Neural cell (in vitro differentiated cells): Measurements from ENCODE around the gene ARHGAP10. TPM values are rescaled to one million over a fixed set of nuclear protein-coding genes. Genes with fewer than 3 reads are reported as not detected.

Experiments
- H2AFZ ChIP-seq: fragments of 200-600, 300-800 bp; sonication (generic), shearing (Covaris generic); 2 replicates; pipeline ENCODE4 v1.6.0; 2014; ENCODE audit warnings: low read depth, mild to moderate bottlenecking, antibody characterized with exemption, low read length, moderate library complexity
- H3F3A ChIP-seq: fragments of 200-600 bp; shearing (Covaris generic); 2 replicates; pipeline ENCODE4 v1.6.1; 2016; ENCODE audit warnings: mild to moderate bottlenecking, moderate library complexity, mixed read lengths, antibody characterized with exemption, low read length; ENCODE audit not compliant: insufficient read depth, poor library complexity, severe bottlenecking
- H3K27ac ChIP-seq: fragments of 200-600, 300-800 bp; sonication (generic), shearing (Covaris generic); 2 replicates; pipeline ENCODE4 v1.5.1; 2014; ENCODE audit warnings: mild to moderate bottlenecking, low read length, moderate library complexity
- H3K27me3 ChIP-seq: fragments of 300-800, 200-600 bp; sonication (generic), shearing (Covaris generic); 2 replicates; pipeline ENCODE4 v1.6.0; 2014; ENCODE audit warnings: mild to moderate bottlenecking, low read depth, low read length, moderate library complexity; ENCODE audit not compliant: insufficient read depth
- H3K36me3 ChIP-seq: fragments of 300-800, 200-600 bp; sonication (generic), shearing (Covaris generic); 2 replicates; pipeline ENCODE4 v1.5.1; 2014; ENCODE audit warnings: mild to moderate bottlenecking, antibody characterized with exemption, low read length, moderate library complexity; ENCODE audit not compliant: insufficient read depth
- H3K4me2 ChIP-seq: fragments of 300-800, 200-600 bp; sonication (generic), shearing (Covaris generic); 2 replicates; pipeline ENCODE4 v1.6.0; 2014; ENCODE audit warnings: mild to moderate bottlenecking, low read length
- H3K4me3 ChIP-seq: fragments of 300-800, 200-600 bp; sonication (generic), shearing (Covaris generic); 2 replicates; pipeline ENCODE4 v1.5.1; 2014; ENCODE audit warnings: mild to moderate bottlenecking, low read length, moderate library complexity
- H3K79me2 ChIP-seq: fragments of 200-600 bp; shearing (Covaris generic); replicated peaks from 2 replicates; pipeline ENCODE4 v1.6.0; 2014; ENCODE audit warnings: mild to moderate bottlenecking, low read length, moderate library complexity; ENCODE audit not compliant: insufficient read depth
- H3K9ac ChIP-seq: fragments of 300-800, 200-600 bp; sonication (generic), shearing (Covaris generic); 2 replicates; pipeline ENCODE4 v1.6.1; 2016; ENCODE audit warnings: mild to moderate bottlenecking, low read length, mixed read lengths
- H3K9me2 ChIP-seq: fragments of 200-600 bp; shearing (Covaris generic); 2 replicates; pipeline ENCODE4 v1.6.1; 2016; ENCODE audit warnings: mild to moderate bottlenecking, low read length, mixed read lengths; ENCODE audit not compliant: insufficient read depth
- H3K9me3 ChIP-seq: fragments of 200-600, 300-800 bp; sonication (generic), shearing (Covaris generic); 2 replicates; pipeline ENCODE4 v1.6.1; 2016; ENCODE audit warnings: mild to moderate bottlenecking, mixed run types, low read length, moderate library complexity, mixed read lengths
- H4K20me1 ChIP-seq: fragments of 200-600 bp; shearing (Covaris generic); 2 replicates; pipeline ENCODE4 v1.6.1; 2016; ENCODE audit warnings: mild to moderate bottlenecking, mixed run types; ENCODE audit not compliant: insufficient read depth
- EP300 ChIP-seq: fragments of 450-650 bp; conservative IDR thresholded peaks from 2 replicates; pipeline ENCODE4 v1.6.1; 2014; ENCODE audit warnings: antibody characterized with exemption, mild to moderate bottlenecking, moderate library complexity; ENCODE audit not compliant: poor library complexity, severe bottlenecking
- EZH2 ChIP-seq: fragments of 200-600, 300-800 bp; shearing (Covaris generic), sonication (generic); IDR thresholded peaks from 2 replicates; pipeline ENCODE4 v1.6.1; 2014; ENCODE audit warnings: antibody characterized with exemption, low read length, borderline replicate concordance, mild to moderate bottlenecking; ENCODE audit not compliant: insufficient read depth, poor library complexity, severe bottlenecking
- MXI1 ChIP-seq: fragments of 450-650 bp; conservative IDR thresholded peaks from 2 replicates; pipeline ENCODE4 v1.6.1; 2014; ENCODE audit warnings: antibody characterized with exemption, mild to moderate bottlenecking; ENCODE audit not compliant: poor library complexity, severe bottlenecking
- POLR2AphosphoS5 ChIP-seq: IDR thresholded peaks from 2 replicates; pipeline ENCODE4 v1.6.1; 2012
- RAD21 ChIP-seq: fragments of 450-650 bp; conservative IDR thresholded peaks from 2 replicates; pipeline ENCODE4 v1.6.1; 2014; ENCODE audit warnings: antibody characterized with exemption, mild to moderate bottlenecking, moderate library complexity
- SMC3 ChIP-seq: fragments of 450-650 bp; conservative IDR thresholded peaks from 2 replicates; pipeline ENCODE4 v1.6.1; 2014; ENCODE audit warnings: antibody characterized with exemption, mild to moderate bottlenecking, moderate library complexity; ENCODE audit not compliant: poor library complexity
- TAF1 ChIP-seq: IDR thresholded peaks from 2 replicates; pipeline ENCODE4 v1.6.1; 2012; ENCODE audit warnings: low read depth
- polyA plus RNA-seq: library from polyadenylated mRNA; depleted of rRNA; stranded (reverse); fragments of >200 nt; gene quantifications from 2 replicates; pipeline ENCODE4 v1.2.3, GENCODE V29; 2014
- TF ChIP-seq, protein P1 (sequence below): fragments of 450-650 bp; IDR thresholded peaks from 2 replicates; pipeline ENCODE4 v1.5.1; 2014; ENCODE audit warnings: antibody characterized with exemption, mild to moderate bottlenecking, moderate library complexity; ENCODE audit not compliant: poor library complexity, severe bottlenecking
- TF ChIP-seq, protein P2 (sequence below): IDR thresholded peaks from 2 replicates; pipeline ENCODE4 v1.6.1; 2012; ENCODE audit warnings: borderline replicate concordance

Gene ARHGAP10
- polyA plus RNA-seq, 1 donor from 2014 or later, result 1.2 TPM

DNA sequence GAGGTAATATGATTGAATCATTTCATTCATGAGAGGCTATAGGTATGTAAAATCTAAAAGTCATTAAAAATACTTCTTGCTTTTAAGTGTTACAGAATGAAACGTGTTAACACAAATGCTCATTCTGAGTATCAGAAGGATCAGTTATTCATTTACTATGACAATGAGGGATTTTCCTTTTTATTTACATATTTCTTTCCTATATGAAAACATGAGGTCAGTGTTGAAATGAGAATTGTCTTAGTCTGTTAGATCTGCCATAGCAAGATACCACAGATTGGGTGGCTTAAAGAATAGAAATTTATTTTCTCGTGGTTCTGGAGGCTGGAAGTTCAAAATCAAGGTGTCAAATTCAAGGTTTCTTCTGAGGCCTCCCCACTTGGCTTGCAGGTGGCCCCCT, 181.2 kb downstream of the ARHGAP10 start:
- TF ChIP-seq EP300 (no peak), MXI1 (no peak), EZH2 (no peak), POLR2AphosphoS5 (no peak), RAD21 (no peak)
- TF ChIP-seq, protein P1, sequence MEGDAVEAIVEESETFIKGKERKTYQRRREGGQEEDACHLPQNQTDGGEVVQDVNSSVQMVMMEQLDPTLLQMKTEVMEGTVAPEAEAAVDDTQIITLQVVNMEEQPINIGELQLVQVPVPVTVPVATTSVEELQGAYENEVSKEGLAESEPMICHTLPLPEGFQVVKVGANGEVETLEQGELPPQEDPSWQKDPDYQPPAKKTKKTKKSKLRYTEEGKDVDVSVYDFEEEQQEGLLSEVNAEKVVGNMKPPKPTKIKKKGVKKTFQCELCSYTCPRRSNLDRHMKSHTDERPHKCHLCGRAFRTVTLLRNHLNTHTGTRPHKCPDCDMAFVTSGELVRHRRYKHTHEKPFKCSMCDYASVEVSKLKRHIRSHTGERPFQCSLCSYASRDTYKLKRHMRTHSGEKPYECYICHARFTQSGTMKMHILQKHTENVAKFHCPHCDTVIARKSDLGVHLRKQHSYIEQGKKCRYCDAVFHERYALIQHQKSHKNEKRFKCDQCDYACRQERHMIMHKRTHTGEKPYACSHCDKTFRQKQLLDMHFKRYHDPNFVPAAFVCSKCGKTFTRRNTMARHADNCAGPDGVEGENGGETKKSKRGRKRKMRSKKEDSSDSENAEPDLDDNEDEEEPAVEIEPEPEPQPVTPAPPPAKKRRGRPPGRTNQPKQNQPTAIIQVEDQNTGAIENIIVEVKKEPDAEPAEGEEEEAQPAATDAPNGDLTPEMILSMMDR, result no peak
- TF ChIP-seq, protein P2, sequence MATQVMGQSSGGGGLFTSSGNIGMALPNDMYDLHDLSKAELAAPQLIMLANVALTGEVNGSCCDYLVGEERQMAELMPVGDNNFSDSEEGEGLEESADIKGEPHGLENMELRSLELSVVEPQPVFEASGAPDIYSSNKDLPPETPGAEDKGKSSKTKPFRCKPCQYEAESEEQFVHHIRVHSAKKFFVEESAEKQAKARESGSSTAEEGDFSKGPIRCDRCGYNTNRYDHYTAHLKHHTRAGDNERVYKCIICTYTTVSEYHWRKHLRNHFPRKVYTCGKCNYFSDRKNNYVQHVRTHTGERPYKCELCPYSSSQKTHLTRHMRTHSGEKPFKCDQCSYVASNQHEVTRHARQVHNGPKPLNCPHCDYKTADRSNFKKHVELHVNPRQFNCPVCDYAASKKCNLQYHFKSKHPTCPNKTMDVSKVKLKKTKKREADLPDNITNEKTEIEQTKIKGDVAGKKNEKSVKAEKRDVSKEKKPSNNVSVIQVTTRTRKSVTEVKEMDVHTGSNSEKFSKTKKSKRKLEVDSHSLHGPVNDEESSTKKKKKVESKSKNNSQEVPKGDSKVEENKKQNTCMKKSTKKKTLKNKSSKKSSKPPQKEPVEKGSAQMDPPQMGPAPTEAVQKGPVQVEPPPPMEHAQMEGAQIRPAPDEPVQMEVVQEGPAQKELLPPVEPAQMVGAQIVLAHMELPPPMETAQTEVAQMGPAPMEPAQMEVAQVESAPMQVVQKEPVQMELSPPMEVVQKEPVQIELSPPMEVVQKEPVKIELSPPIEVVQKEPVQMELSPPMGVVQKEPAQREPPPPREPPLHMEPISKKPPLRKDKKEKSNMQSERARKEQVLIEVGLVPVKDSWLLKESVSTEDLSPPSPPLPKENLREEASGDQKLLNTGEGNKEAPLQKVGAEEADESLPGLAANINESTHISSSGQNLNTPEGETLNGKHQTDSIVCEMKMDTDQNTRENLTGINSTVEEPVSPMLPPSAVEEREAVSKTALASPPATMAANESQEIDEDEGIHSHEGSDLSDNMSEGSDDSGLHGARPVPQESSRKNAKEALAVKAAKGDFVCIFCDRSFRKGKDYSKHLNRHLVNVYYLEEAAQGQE, result no peak
- no peaks in the 10 kb centered on the region for H3K9me2 ChIP-seq
- H2AFZ ChIP-seq, result no peak overlapping the region
- H3F3A ChIP-seq, result no peaks in the 10 kb centered on the region
- H4K20me1 ChIP-seq, result no peaks in the 10 kb centered on the region
- H3K9ac ChIP-seq, result no peak overlapping the region
- H3K36me3 ChIP-seq, result no peaks in the 10 kb centered on the region
- H3K4me2 ChIP-seq, result no peak overlapping the region
- H3K79me2 ChIP-seq, result no peaks in the 10 kb centered on the region
- H3K27ac ChIP-seq, result no peak overlapping the region
- no peaks in the 10 kb centered on the region for H3K9me3 ChIP-seq
- H3K27me3 ChIP-seq, result no peaks in the 10 kb centered on the region
- no peak overlapping the region for H3K4me3 ChIP-seq

DNA sequence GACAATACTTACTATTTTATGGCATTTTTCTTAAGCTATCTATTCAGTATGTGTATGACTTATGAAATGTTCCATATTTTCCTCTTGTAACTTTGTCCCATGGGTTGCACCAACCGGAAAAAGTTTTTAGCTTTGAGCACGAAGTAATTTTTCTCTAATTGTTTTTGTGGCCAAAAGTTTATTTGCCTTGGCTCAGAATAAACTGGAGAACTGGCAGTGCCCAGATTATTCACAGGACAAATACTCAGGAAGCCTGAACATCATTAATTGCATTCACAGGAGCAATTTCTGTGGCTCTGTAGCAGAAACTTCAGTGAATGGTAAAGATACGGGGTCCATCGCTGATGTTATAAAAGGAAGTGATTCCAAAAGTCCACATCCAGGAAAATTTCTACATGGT, 184.5 kb downstream of the ARHGAP10 start:
- TF ChIP-seq EZH2 (no peak), TAF1 (no peak), MXI1 (no peak), EP300 (no peak), RAD21 (no peak), POLR2AphosphoS5 (no peak), SMC3 (no peak)
- TF ChIP-seq, protein P1, result no peak
- TF ChIP-seq, protein P2, result no peak
- Histone ChIP-seq H3K9ac (no peak overlapping the region), H3K9me3 (no peaks in the 10 kb centered on the region), H2AFZ (no peak overlapping the region), H3K27me3 (no peaks in the 10 kb centered on the region), H3K4me3 (no peak overlapping the region), H3K27ac (no peak overlapping the region), H3K36me3 (no peaks in the 10 kb centered on the region), H3K9me2 (no peaks in the 10 kb centered on the region), H3K4me2 (no peak overlapping the region), H3F3A (no peaks in the 10 kb centered on the region), H4K20me1 (no peaks in the 10 kb centered on the region), H3K79me2 (no peaks in the 10 kb centered on the region)
